Testis (tissue), 2 donors: ENCODE measurements around the gene CPLX4.

Source experiments
- POLR2A ChIP-seq: fragments of 450-650 bp; IDR thresholded peaks from one replicate; pipeline ENCODE4 v1.6.1; 2017; ENCODE audit warnings: antibody characterized with exemption, mild to moderate bottlenecking, moderate library complexity
- TF ChIP-seq, protein P1 (sequence below), 3 experiments: fragments of 450-650 bp in 2 of 3; fragments of 200-600 bp in 1 of 3; sonication (generic) in 1 of 3; IDR thresholded peaks; one replicate each; pipeline ENCODE4 v1.5.1; 2016 to 2019; ENCODE audit warnings: antibody characterized with exemption in 3 of 3, mild to moderate bottlenecking in 2 of 3, moderate library complexity in 1 of 3

DNA sequence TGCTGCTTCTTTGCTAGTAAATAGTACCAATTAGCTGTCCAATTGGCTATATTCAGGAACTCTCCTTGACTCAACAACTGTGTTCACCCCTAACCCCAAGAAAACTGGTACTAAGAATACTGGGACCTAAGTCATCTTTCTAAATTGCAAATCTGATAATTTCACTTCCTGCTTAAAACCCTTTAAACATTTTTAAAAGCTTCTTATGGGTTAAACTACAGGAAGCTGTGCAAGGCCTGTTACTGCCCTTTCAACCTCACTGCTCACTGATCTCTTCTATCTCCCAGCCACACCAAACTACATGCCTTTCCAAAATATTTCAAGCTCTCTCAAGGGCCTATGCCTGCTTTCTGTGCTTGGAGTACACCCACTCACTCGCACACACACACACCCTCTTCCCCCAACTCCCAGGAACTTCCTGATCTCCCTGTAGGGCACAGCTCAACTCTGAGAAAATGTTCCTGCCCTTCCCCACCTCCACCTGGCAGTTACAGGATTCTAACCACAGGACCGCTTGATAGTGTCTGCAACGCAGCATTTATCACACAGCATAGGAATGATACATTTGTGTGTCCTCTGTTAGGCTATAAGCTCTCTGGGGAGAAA is 33.9 kb upstream of the CPLX4 start:
- TF ChIP-seq, protein P1, sequence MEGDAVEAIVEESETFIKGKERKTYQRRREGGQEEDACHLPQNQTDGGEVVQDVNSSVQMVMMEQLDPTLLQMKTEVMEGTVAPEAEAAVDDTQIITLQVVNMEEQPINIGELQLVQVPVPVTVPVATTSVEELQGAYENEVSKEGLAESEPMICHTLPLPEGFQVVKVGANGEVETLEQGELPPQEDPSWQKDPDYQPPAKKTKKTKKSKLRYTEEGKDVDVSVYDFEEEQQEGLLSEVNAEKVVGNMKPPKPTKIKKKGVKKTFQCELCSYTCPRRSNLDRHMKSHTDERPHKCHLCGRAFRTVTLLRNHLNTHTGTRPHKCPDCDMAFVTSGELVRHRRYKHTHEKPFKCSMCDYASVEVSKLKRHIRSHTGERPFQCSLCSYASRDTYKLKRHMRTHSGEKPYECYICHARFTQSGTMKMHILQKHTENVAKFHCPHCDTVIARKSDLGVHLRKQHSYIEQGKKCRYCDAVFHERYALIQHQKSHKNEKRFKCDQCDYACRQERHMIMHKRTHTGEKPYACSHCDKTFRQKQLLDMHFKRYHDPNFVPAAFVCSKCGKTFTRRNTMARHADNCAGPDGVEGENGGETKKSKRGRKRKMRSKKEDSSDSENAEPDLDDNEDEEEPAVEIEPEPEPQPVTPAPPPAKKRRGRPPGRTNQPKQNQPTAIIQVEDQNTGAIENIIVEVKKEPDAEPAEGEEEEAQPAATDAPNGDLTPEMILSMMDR (IDR thresholded peaks at IDR 0.05), result no peak
- TF ChIP-seq POLR2A, result no peak
